Measurements from ENCODE around the gene GANAB. TPM values are rescaled to one million over a fixed set of nuclear protein-coding genes. Genes with fewer than 3 reads are reported as not detected.

GANAB gene
- total and polyA plus RNA-seq, 2 of the 4 experiments (the other 2 are of a cell fraction) = 209 to 344 TPM

DNA sequence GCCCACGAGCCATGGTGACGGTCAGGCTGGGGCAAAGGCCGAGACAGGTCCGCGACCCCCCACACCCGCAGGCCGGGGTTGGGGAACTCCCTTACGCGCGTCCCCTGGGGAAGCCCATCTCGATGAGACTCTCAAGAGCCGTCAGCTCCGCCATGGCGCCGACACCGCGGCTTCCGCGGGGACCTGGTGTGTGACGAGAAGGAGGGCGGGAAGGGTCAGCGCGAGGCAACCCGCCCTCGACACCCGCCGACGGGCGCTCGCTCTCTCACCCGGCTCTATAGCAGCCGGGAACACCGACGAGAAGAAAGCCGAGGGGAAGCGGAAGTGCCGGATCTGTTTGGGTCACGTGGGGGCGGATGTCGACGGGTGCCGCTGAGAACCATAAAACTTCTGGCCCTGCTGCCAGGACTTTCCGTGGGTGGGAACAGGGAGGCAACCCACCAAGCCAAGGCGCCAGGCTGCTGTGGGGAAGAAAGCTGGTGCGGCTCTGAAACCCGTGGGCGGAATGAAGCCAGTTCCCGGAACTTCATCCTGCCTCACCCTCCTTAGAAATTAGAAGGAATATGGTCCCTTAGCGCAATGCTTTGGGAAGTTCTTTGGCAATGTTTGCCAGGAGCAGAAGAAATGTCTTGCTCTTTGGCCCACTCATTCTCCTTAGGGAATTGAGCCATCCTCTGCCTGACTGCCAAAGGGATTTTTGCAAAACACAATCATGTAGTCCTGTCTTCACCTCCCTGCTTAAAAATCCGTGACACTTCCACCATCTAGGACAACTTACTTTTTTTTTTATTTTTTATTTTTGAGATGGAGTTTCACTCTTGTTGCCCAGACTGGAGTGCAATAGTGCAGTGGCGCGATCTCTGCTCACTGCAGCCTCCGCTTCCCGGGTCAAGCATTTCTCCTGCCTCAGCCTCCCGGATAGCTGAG lies 32.6 kb upstream of the GANAB start, which contains the start of gene UBXN1 (continued):
- TF ChIP-seq, protein P1, sequence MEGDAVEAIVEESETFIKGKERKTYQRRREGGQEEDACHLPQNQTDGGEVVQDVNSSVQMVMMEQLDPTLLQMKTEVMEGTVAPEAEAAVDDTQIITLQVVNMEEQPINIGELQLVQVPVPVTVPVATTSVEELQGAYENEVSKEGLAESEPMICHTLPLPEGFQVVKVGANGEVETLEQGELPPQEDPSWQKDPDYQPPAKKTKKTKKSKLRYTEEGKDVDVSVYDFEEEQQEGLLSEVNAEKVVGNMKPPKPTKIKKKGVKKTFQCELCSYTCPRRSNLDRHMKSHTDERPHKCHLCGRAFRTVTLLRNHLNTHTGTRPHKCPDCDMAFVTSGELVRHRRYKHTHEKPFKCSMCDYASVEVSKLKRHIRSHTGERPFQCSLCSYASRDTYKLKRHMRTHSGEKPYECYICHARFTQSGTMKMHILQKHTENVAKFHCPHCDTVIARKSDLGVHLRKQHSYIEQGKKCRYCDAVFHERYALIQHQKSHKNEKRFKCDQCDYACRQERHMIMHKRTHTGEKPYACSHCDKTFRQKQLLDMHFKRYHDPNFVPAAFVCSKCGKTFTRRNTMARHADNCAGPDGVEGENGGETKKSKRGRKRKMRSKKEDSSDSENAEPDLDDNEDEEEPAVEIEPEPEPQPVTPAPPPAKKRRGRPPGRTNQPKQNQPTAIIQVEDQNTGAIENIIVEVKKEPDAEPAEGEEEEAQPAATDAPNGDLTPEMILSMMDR (conservative IDR thresholded peaks at IDR 0.05; ENCODE audit: low read depth, low read length) = no peak
- TF ChIP-seq, protein P2, sequence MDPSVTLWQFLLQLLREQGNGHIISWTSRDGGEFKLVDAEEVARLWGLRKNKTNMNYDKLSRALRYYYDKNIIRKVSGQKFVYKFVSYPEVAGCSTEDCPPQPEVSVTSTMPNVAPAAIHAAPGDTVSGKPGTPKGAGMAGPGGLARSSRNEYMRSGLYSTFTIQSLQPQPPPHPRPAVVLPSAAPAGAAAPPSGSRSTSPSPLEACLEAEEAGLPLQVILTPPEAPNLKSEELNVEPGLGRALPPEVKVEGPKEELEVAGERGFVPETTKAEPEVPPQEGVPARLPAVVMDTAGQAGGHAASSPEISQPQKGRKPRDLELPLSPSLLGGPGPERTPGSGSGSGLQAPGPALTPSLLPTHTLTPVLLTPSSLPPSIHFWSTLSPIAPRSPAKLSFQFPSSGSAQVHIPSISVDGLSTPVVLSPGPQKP (IDR thresholded peaks at IDR 0.05; ENCODE audit: borderline replicate concordance, low read depth, low read length) = no peak
- no peak for TF ChIP-seq MXI1 (IDR thresholded peaks at IDR 0.05; ENCODE audit: borderline replicate concordance, low read depth, low read length)
- no peak for TF ChIP-seq MAZ (IDR thresholded peaks at IDR 0.05; ENCODE audit: borderline replicate concordance, low read depth, low read length)
- TF ChIP-seq FOS (IDR thresholded peaks at IDR 0.05; ENCODE audit: low read depth, low read length) = no peak
